SU-DHL-6 (cell line): ENCODE results near the gene CCDC187.

Source experiments
- EZH2phosphoT487 ChIP-seq: fragments of 200-600 bp; sonication (generic), shearing (Covaris generic); conservative IDR thresholded peaks from 2 replicates; pipeline ENCODE4 v1.6.1; 2018; ENCODE audit warnings: mild to moderate bottlenecking, antibody characterized with exemption, low read length, moderate library complexity, mixed read lengths
- TF ChIP-seq, protein P1 (sequence below): fragments of 200-600 bp; sonication (generic); IDR thresholded peaks from one replicate; pipeline ENCODE4 v1.5.1; 2017; ENCODE audit warnings: antibody characterized with exemption, mild to moderate bottlenecking, low read length, moderate library complexity; ENCODE audit not compliant: insufficient read depth, poor library complexity, severe bottlenecking

DNA sequence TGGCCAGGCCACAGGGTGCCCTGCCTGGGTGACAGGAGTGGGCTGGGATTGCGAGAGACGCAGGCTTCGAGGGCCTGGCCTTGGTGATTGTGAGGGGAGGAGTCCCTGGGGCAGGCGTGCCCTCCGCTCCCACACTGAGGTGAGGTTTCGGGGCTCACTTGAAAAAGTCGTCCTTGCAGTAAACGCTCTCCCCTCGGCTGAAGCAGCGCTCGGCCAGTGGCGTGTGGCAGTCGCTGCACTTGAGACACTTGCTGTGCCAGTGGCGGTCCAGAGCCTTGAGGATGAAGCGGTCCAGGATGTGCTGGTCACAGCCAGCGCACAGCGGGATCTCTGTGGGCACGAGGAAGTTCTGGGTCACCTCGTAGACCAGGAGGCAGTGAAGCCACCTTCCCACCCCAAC lies 103.5 kb downstream of the CCDC187 start:
- TF ChIP-seq, protein P1, sequence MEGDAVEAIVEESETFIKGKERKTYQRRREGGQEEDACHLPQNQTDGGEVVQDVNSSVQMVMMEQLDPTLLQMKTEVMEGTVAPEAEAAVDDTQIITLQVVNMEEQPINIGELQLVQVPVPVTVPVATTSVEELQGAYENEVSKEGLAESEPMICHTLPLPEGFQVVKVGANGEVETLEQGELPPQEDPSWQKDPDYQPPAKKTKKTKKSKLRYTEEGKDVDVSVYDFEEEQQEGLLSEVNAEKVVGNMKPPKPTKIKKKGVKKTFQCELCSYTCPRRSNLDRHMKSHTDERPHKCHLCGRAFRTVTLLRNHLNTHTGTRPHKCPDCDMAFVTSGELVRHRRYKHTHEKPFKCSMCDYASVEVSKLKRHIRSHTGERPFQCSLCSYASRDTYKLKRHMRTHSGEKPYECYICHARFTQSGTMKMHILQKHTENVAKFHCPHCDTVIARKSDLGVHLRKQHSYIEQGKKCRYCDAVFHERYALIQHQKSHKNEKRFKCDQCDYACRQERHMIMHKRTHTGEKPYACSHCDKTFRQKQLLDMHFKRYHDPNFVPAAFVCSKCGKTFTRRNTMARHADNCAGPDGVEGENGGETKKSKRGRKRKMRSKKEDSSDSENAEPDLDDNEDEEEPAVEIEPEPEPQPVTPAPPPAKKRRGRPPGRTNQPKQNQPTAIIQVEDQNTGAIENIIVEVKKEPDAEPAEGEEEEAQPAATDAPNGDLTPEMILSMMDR: no peak
- TF ChIP-seq EZH2phosphoT487: no peak
